ENCODE results near the gene TMPRSS13.

- TF ChIP-seq POLR2A (IDR thresholded peaks at IDR 0.05) (no peak), CTCF (IDR thresholded peaks at IDR 0.05) (no peak), EP300 (IDR thresholded peaks at IDR 0.05) (no peak), POLR2AphosphoS5 (IDR thresholded peaks at IDR 0.05) (no peak)
Measured at GRCh38 chr11:117934526-117935307, 5.5 kb upstream of the TMPRSS13 start.

Measured in gastroesophageal sphincter (tissue), 3 donors.